Loucy (cell line): ENCODE data around the gene SRD5A3.
A peak's percentile ranks its signal among the peaks of the same experiment; 100 is the strongest.

ENCODE experiments used
- H2AFZ ChIP-seq: fragments of 200-600 bp; sonication (generic); 2 replicates; pipeline ENCODE4 v1.6.0; 2016; ENCODE audit warnings: antibody characterized with exemption, mild to moderate bottlenecking, low read length, moderate library complexity
- H3F3A ChIP-seq: fragments of 200-600 bp; 2 replicates; pipeline ENCODE4 v1.6.0; 2016; ENCODE audit warnings: antibody characterized with exemption, low read depth, mild to moderate bottlenecking
- H3K27me3 ChIP-seq: fragments of 200-600 bp; sonication (generic); 2 replicates; pipeline ENCODE4 v1.6.1; 2014; ENCODE audit warnings: low read length, mild to moderate bottlenecking; ENCODE audit not compliant: insufficient read depth, poor library complexity, severe bottlenecking
- H3K36me3 ChIP-seq: fragments of 200-600 bp; sonication (generic); 2 replicates; pipeline ENCODE4 v1.6.1; 2016; ENCODE audit warnings: low read length; ENCODE audit not compliant: insufficient read depth
- H3K4me1 ChIP-seq: fragments of 200-600 bp; sonication (generic); 2 replicates; pipeline ENCODE4 v1.5.1; 2014; ENCODE audit warnings: low read length, mild to moderate bottlenecking; ENCODE audit not compliant: insufficient read depth, poor library complexity, severe bottlenecking
- H3K4me2 ChIP-seq: fragments of 200-600 bp; sonication (generic); 2 replicates; pipeline ENCODE4 v1.6.0; 2014; ENCODE audit warnings: antibody characterized with exemption, low read length, low read depth, mild to moderate bottlenecking; ENCODE audit not compliant: poor library complexity, severe bottlenecking
- H3K4me3 ChIP-seq: fragments of 200-600 bp; sonication (generic); 2 replicates; pipeline ENCODE4 v1.5.1; 2014; ENCODE audit warnings: low read length, mild to moderate bottlenecking, mixed read lengths; ENCODE audit not compliant: poor library complexity, severe bottlenecking
- H3K79me2 ChIP-seq: fragments of 200-600 bp; sonication (generic); 2 replicates; pipeline ENCODE4 v1.6.1; 2014; ENCODE audit warnings: low read length; ENCODE audit not compliant: insufficient read depth
- H3K9ac ChIP-seq: fragments of 200-600 bp; sonication (generic); 2 replicates; pipeline ENCODE4 v1.6.0; 2014; ENCODE audit warnings: mild to moderate bottlenecking, low read depth, low read length, moderate library complexity; ENCODE audit not compliant: poor library complexity, severe bottlenecking
- H3K9me2 ChIP-seq: fragments of 200-600 bp; sonication (generic); replicated peaks from 2 replicates; pipeline ENCODE4 v1.6.1; 2016; ENCODE audit warnings: low read depth, low read length, mixed read lengths
- H3K9me3 ChIP-seq: fragments of 200-600 bp; sonication (generic); 2 replicates; pipeline ENCODE4 v1.6.1; 2014; ENCODE audit warnings: mild to moderate bottlenecking, antibody characterized with exemption, low read length, low read depth; ENCODE audit not compliant: insufficient read depth
- H4K20me1 ChIP-seq: fragments of 200-600 bp; sonication (generic); 2 replicates; pipeline ENCODE4 v1.6.0; 2014; ENCODE audit warnings: antibody characterized with exemption, low read length, mild to moderate bottlenecking; ENCODE audit not compliant: insufficient read depth, poor library complexity, severe bottlenecking
- EZH2phosphoT487 ChIP-seq: fragments of 200-600 bp; IDR thresholded peaks from 2 replicates; pipeline ENCODE4 v1.6.1; 2018; ENCODE audit warnings: antibody characterized with exemption, mild to moderate bottlenecking, moderate library complexity, borderline replicate concordance
- TF ChIP-seq, protein P1 (sequence below): fragments of 200-600 bp; sonication (generic); conservative IDR thresholded peaks from 2 replicates; pipeline ENCODE4 v1.5.1; 2014; ENCODE audit warnings: mild to moderate bottlenecking, antibody characterized with exemption, low read length

The SRD5A3 gene

DNA sequence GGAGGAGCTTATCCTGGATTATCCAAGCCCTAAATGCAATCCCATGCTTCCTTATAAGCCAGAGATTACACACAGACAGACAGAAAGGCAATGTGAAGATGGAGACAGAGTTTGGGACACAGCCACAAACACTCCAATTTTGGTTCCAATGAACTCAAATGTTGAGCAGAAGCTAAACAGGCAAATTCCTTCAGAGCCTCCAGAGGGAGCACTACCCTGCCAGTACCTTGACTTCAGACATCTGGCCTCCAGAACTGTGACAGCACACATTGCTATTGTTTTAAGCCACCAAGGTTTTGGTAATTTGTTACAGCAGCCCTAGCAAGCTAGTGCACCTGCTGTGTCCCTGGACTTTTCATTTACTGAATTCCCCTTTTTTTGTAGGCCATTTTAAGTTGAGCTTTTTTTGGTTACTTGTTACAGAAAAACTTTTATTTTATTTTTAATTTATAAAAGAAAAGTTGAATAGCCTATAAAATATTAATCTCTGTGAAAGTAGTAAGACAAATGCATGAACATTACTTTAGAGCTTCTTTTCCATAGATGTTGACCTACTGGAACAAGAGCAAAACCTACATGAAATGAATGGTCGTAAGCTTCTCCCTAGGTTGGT lies 33.4 kb upstream of the SRD5A3 start:
- Histone ChIP-seq H3K9me2 (no peaks in the 10 kb centered on the region), H3K27me3 (no peaks in the 10 kb centered on the region), H3K79me2 (no peaks in the 10 kb centered on the region), H3K9me3 (no peaks in the 10 kb centered on the region), H4K20me1 (no peaks in the 10 kb centered on the region), H3F3A (no peaks in the 10 kb centered on the region), H2AFZ (no peak overlapping the region), H3K4me3 (no peak overlapping the region), H3K36me3 (no peaks in the 10 kb centered on the region), H3K4me1 (no peaks in the 10 kb centered on the region), H3K9ac (no peak overlapping the region), H3K4me2 (no peak overlapping the region)
- TF ChIP-seq, protein P1, sequence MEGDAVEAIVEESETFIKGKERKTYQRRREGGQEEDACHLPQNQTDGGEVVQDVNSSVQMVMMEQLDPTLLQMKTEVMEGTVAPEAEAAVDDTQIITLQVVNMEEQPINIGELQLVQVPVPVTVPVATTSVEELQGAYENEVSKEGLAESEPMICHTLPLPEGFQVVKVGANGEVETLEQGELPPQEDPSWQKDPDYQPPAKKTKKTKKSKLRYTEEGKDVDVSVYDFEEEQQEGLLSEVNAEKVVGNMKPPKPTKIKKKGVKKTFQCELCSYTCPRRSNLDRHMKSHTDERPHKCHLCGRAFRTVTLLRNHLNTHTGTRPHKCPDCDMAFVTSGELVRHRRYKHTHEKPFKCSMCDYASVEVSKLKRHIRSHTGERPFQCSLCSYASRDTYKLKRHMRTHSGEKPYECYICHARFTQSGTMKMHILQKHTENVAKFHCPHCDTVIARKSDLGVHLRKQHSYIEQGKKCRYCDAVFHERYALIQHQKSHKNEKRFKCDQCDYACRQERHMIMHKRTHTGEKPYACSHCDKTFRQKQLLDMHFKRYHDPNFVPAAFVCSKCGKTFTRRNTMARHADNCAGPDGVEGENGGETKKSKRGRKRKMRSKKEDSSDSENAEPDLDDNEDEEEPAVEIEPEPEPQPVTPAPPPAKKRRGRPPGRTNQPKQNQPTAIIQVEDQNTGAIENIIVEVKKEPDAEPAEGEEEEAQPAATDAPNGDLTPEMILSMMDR, result peak; percentile 75
- no peak for TF ChIP-seq EZH2phosphoT487

DNA sequence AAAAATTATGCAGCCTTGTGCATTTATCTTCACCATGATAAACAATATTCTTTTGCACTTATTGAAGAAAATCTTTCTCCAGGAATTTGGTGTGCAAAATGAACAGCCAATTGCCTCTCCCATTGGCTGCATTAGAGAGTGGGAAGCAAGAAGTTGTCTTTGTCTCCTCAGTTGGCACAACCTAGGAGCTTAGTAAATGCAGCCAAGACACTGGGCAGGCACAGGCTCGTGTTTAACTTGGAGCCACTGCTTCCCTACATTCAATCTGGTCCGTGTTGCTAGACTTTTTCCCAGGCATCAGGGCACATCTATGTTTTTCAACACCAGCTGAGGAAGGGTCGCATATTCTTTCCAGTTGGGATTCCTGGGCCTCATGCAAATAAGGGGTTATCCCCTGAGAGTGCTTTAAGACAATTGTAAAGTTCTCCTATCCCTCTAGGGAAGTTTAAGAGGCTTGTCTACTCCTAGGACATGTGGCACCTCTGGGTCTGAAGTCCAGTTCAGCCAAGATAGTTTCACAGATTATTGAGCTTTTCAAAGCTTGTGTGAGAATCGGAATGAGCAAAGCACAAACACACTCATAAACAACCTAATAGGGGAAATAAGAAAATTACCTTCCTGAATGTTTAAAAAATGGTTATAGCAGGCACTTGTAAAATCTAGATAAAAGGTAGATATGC lies 31.8 kb upstream of the SRD5A3 start:
- Histone ChIP-seq H2AFZ (no peak overlapping the region), H3K79me2 (no peaks in the 10 kb centered on the region), H3F3A (no peaks in the 10 kb centered on the region), H3K4me3 (no peak overlapping the region), H3K27me3 (no peaks in the 10 kb centered on the region), H3K4me1 (peaks cover 13% of the 10 kb centered on the region), H3K36me3 (no peaks in the 10 kb centered on the region), H4K20me1 (no peaks in the 10 kb centered on the region), H3K9me3 (no peaks in the 10 kb centered on the region), H3K9me2 (no peaks in the 10 kb centered on the region), H3K9ac (no peak overlapping the region), H3K4me2 (no peak overlapping the region)
- no peak for TF ChIP-seq EZH2phosphoT487
- TF ChIP-seq, protein P1, result no peak

DNA sequence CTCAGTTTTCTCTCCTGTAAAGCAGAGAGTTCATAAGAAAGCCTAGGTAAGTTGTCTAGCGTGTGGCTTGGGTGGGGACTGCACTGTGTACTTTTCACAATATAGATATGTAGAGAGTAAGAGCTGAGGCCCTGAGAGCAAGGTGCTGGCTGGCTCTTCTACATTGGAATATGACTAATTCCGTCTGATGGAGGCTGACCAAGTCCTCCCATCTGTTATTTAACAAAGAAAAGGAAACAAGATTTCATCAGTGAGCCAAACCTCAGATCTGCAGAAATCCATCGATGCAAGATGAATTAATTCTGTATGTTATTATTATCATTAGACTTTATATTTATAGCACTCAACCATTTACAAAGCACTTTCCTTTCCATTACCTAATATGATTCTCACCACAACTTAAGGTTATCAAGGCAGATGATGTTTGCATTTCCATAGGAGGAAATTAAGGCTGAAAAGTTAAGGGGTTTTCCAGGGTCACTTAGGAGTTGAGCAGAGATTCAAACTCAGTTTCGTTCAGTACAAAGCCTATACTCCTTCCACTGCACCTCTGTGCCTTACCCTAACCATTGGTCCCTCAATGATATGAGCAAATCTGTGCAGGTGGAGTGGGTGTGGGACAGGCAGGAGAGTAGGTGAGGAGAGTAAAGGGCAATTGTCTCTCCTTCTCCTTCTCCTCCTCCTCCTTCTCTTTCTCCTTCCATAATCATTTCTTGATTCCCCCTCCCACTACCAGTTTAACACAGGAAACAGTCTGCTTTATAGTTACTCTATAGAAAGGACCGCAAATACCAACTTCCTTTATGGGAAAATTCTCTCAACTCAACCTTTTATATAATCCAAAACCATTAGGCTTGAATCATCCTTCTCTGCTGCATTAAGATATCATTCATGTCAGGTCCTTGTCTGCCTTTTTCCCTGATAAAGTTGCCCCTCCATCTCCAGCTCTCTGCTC lies 27.6 kb upstream of the SRD5A3 start:
- H3K4me3 ChIP-seq, result peak overlapping the region; percentile 10
- H3K9ac ChIP-seq, result no peak overlapping the region
- no peaks in the 10 kb centered on the region for H3K36me3 ChIP-seq
- H3K4me2 ChIP-seq, result peak overlapping the region; percentile 63
- no peaks in the 10 kb centered on the region for H3F3A ChIP-seq
- H4K20me1 ChIP-seq, result no peaks in the 10 kb centered on the region
- H3K27me3 ChIP-seq, result no peaks in the 10 kb centered on the region
- peaks cover 22% of the 10 kb centered on the region for H3K4me1 ChIP-seq
- TF ChIP-seq, protein P1, result no peak
- TF ChIP-seq EZH2phosphoT487, result no peak
- no peaks in the 10 kb centered on the region for H3K79me2 ChIP-seq
- no peaks in the 10 kb centered on the region for H3K9me3 ChIP-seq
- no peaks in the 10 kb centered on the region for H3K9me2 ChIP-seq
- H2AFZ ChIP-seq, result no peak overlapping the region
